Endothelial cell of umbilical vein (primary cell): ENCODE results near the gene GRID2. TPM values are rescaled to one million over a fixed set of nuclear protein-coding genes. Genes with fewer than 3 reads are reported as not detected.

Experiments
- BruUV-seq: library from RNA; stranded (reverse); fragments of 400-500 nt; replicated peaks from 2 replicates; lab custom pipeline; 2021; lab: Mats Ljungman, UMichigan
- CTCF ChIA-PET: fragments of 300-600, 350-600 bp; sonication (Branson Sonifier 250); formaldehyde crosslinking; loops from one replicate; lab custom pipeline; 2021; ENCODE audit warnings: antibody characterized with exemption, inconsistent platforms; lab: Charles Lee
- POLR2A ChIA-PET: fragments of 300-600, 350-600 bp; sonication (Branson Sonifier 250); formaldehyde crosslinking; loops from one replicate; lab custom pipeline; 2021; ENCODE audit warnings: antibody characterized with exemption, inconsistent platforms; lab: Charles Lee
- DNase-seq: peaks from one replicate; pipeline ENCODE4 v3.0.0-alpha.2; 2011; ENCODE audit warnings: low read depth, low spot score
- FAIRE-seq: peaks from 2 replicates; lab custom pipeline; 2011; peaks lifted over from hg19 to GRCh38; lab: Jason Lieb, UNC
- H2AFZ ChIP-seq: 2 replicates; pipeline ENCODE4 v1.6.0; 2012; ENCODE audit warnings: low read depth, low read length, control low read depth, inconsistent platforms
- H3K27ac ChIP-seq: 2 replicates; pipeline ENCODE4 v1.5.1; 2011; ENCODE audit warnings: low read depth, mild to moderate bottlenecking, control low read depth, low read length, moderate library complexity; ENCODE audit not compliant: insufficient read depth
- H3K27me3 ChIP-seq, 2 experiments: 2 replicates each; pipeline versions ENCODE4 v1.6.0 to v1.6.1; 2011; ENCODE audit warnings: low read length in 2 of 2, mixed read lengths in 1 of 2; ENCODE audit not compliant: control insufficient read depth in 2 of 2, insufficient read depth in 2 of 2
- H3K36me3 ChIP-seq, 2 experiments: 2 replicates in 1 of 2; 3 replicates in 1 of 2; pipeline ENCODE4 v1.5.1; 2011; ENCODE audit warnings: low read length in 2 of 2, mild to moderate bottlenecking in 1 of 2, moderate library complexity in 1 of 2; ENCODE audit not compliant: control insufficient read depth in 2 of 2, insufficient read depth in 2 of 2; ENCODE audit errors: extremely low read depth in 1 of 2
- H3K4me1 ChIP-seq: 3 replicates; pipeline ENCODE4 v1.5.1; 2011; ENCODE audit warnings: mild to moderate bottlenecking, low read length; ENCODE audit not compliant: control insufficient read depth, insufficient read depth; ENCODE audit errors: extremely low read depth
- H3K4me2 ChIP-seq: 2 replicates; pipeline ENCODE4 v1.6.1; 2011; ENCODE audit warnings: low read length, control low read depth, mixed read lengths; ENCODE audit not compliant: insufficient read depth
- H3K4me3 ChIP-seq, 3 experiments: fragments of 200-600 bp in 1 of 3; sonication (generic), shearing (Covaris generic) in 1 of 3; replicated peaks in 1 of 3; 2 replicates each; pipeline ENCODE4 v1.5.1; 2011 to 2016; ENCODE audit warnings: control low read depth in 3 of 3, low read length in 3 of 3, mild to moderate bottlenecking in 2 of 3, inconsistent platforms in 1 of 3, low read depth in 1 of 3, moderate library complexity in 1 of 3; ENCODE audit not compliant: insufficient read depth in 1 of 3
- H3K79me2 ChIP-seq: 2 replicates; pipeline ENCODE4 v1.6.0; 2012; ENCODE audit warnings: low read length, inconsistent platforms; ENCODE audit not compliant: control insufficient read depth, insufficient read depth
- H3K9ac ChIP-seq: replicated peaks from 2 replicates; pipeline ENCODE3; 2011; ENCODE audit warnings: low read length, control low read depth; ENCODE audit not compliant: insufficient read depth; ENCODE audit errors: extremely low read depth
- H3K9me1 ChIP-seq: replicated peaks from 3 replicates; pipeline ENCODE4 v1.6.0; 2011; ENCODE audit warnings: mild to moderate bottlenecking, low read length; ENCODE audit not compliant: control insufficient read depth, insufficient read depth; ENCODE audit errors: extremely low read depth
- H3K9me3 ChIP-seq: replicated peaks from 2 replicates; pipeline ENCODE4 v1.5.1; 2012; ENCODE audit warnings: low read length, inconsistent platforms; ENCODE audit not compliant: control insufficient read depth, insufficient read depth
- H4K20me1 ChIP-seq: replicated peaks from 2 replicates; pipeline ENCODE3; 2011; ENCODE audit warnings: mild to moderate bottlenecking, low read length; ENCODE audit not compliant: control insufficient read depth, insufficient read depth; ENCODE audit errors: extremely low read depth
- CTCF ChIP-seq, 2 donors: IDR thresholded peaks; 1 replicate in 1 of 2; 2 replicates in 1 of 2; pipeline ENCODE4 v1.5.1; 2011; ENCODE audit warnings: low read length in 2 of 2, mild to moderate bottlenecking in 2 of 2, moderate library complexity in 2 of 2, control low read depth in 1 of 2, inconsistent platforms in 1 of 2, low read depth in 1 of 2; ENCODE audit not compliant: insufficient read depth in 1 of 2; ENCODE audit errors: extremely low read depth in 1 of 2
- EZH2 ChIP-seq: IDR thresholded peaks from 2 replicates; pipeline ENCODE4 v1.6.1; 2012; ENCODE audit warnings: borderline replicate concordance, low read depth, mild to moderate bottlenecking, moderate library complexity, low read length, inconsistent platforms; ENCODE audit not compliant: severe bottlenecking
- FOS ChIP-seq: IDR thresholded peaks from 2 replicates; pipeline ENCODE4 v1.6.1; 2011; ENCODE audit warnings: mild to moderate bottlenecking, low read length, moderate library complexity, borderline replicate concordance; ENCODE audit not compliant: insufficient read depth
- GATA2 ChIP-seq: IDR thresholded peaks from 2 replicates; pipeline ENCODE4 v1.7.0; 2011; ENCODE audit warnings: low read depth, mild to moderate bottlenecking, moderate library complexity, mixed read lengths, low read length; ENCODE audit not compliant: insufficient read length, insufficient read depth
- JUN ChIP-seq: IDR thresholded peaks from 2 replicates; pipeline ENCODE4 v1.6.1; 2011; ENCODE audit warnings: borderline replicate concordance, low read depth; ENCODE audit not compliant: insufficient read length, insufficient read depth
- MYC ChIP-seq: IDR thresholded peaks from one replicate; pipeline ENCODE4 v1.6.1; 2011; ENCODE audit warnings: mild to moderate bottlenecking, low read depth, low read length
- POLR2A ChIP-seq: IDR thresholded peaks from 2 replicates; pipeline ENCODE4 v1.6.1; 2012; ENCODE audit warnings: low read depth, mild to moderate bottlenecking, control low read depth, low read length
- POLR2AphosphoS5 ChIP-seq: IDR thresholded peaks from 2 replicates; pipeline ENCODE4 v1.6.1; 2012; ENCODE audit warnings: low read depth, mild to moderate bottlenecking, control low read depth, low read length, moderate library complexity; ENCODE audit not compliant: insufficient read depth
- dilution Hi-C: fragments of 300-500 bp; cut with MboI; formaldehyde crosslinking; loops from one replicate; pipeline ENCODE4 v1.15.0; 2019; ENCODE audit warnings: low sequenced_read_pairs; ENCODE audit not compliant: extremely low pct_ligation_motif_present
- intact Hi-C: fragments of 100-400 bp; cut with micrococcal nuclease; formaldehyde crosslinking; loops from one replicate; pipeline ENCODE4 v1.10.0; 2022
- polyA plus RNA-seq, 4 experiments: library from polyadenylated mRNA; depleted of rRNA in 3 of 4; stranded (reverse) in 3 of 4; unstranded in 1 of 4; fragments of >200 nt; gene quantifications; 2 replicates each; pipeline versions ENCODE4 v1.2.1 to v1.2.3, GENCODE V29; 2011 to 2012; ENCODE audit warnings: missing spikeins in 1 of 4
- total RNA-seq: library from RNA; stranded (reverse); gene quantifications from 2 replicates; pipeline ENCODE4 v1.2.3, GENCODE V29; 2021
- TF ChIP-seq, protein P1 (sequence below): IDR thresholded peaks from 2 replicates; pipeline ENCODE4 v1.6.1; 2011; ENCODE audit not compliant: insufficient read depth, insufficient read length

GRID2 gene
- total and polyA plus RNA-seq, 2 donors (not counting 3 experiments of a cell fraction or from before 2014, with no cell fraction given), result not detected

DNA sequence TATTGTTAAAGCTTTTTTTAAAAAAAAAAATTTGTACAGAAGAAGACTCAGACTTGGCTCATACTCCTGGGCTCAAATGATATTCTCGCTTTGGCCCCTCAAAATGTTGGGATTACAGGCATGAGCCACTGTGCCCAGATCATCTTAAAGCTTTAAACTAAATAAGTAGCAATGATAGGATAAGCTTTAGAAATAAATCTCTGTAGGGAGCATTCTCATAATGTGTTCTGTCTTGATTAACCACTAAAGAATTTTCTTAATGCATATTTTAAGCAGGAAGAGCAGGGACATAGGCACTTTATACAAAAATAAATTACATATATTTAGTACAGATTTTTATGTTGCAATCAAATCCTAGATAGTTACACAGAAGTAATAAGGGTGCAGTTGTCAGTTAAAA, 667.2 kb downstream of the GRID2 start:
- Histone ChIP-seq H3K4me2 (no peak overlapping the region), H3K36me3 (no peaks in the 10 kb centered on the region), H3K27ac (no peak overlapping the region), H3K9ac (no peak overlapping the region), H3K9me3 (no peaks in the 10 kb centered on the region), H3K9me1 (no peaks in the 10 kb centered on the region), H2AFZ (no peak overlapping the region), H4K20me1 (no peaks in the 10 kb centered on the region), H3K4me3 (no peak overlapping the region), H3K79me2 (no peaks in the 10 kb centered on the region), H3K27me3 (no peaks in the 10 kb centered on the region), H3K4me1 (peaks cover 5% of the 10 kb centered on the region)
- POLR2A ChIA-PET, result no interaction called here
- dilution Hi-C loops (no loop called here), intact Hi-C loops (no loop called here)
- CTCF ChIA-PET, result no interaction called here
- FAIRE-seq (no peak), DNase-seq (no peak)
- BruUV-seq, result no TSS peak
- TF ChIP-seq, protein P1, sequence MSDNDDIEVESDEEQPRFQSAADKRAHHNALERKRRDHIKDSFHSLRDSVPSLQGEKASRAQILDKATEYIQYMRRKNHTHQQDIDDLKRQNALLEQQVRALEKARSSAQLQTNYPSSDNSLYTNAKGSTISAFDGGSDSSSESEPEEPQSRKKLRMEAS, result no peak
- TF ChIP-seq POLR2AphosphoS5 (no peak), EZH2 (no peak), POLR2A (no peak), MYC (no peak), CTCF (IDR thresholded peaks at IDR 0.05; ENCODE audit: extremely low read depth in 1 of 2, insufficient read depth in 1 of 2, low read depth in 1 of 2, low read length in 2 of 2) (no peak), JUN (no peak), GATA2 (no peak), FOS (no peak)
